Measurements from ENCODE around the gene ZSWIM8. TPM values are rescaled to one million over a fixed set of nuclear protein-coding genes. Genes with fewer than 3 reads are reported as not detected.

ZSWIM8 gene
- total and polyA plus RNA-seq, 2 donors (not counting 1 experiment from before 2014, with no cell fraction given), result 110 to 147 TPM

- H3K4me3 Mint-ChIP-seq, result no peak overlapping the region
- H3K9me3 ChIP-seq (ENCODE audit: control extremely low read depth in 1 of 3, control insufficient read depth in 2 of 3, insufficient read depth in 1 of 3, low read length in 2 of 3), result no peaks in the 10 kb centered on the region
- ChIA-PET POLR2A (interaction anchor here (0.6 kb wide), 1 partner anchor 42 kb away, joined by 7 read pairs; no protein-coding TSS in a partner anchor), CTCF (interaction anchor here (1.1 to 1.4 kb wide), 2 partner anchors 43 to 245 kb away, joined by 3 to 5 read pairs; no protein-coding TSS in a partner anchor)
- H4K20me1 ChIP-seq (ENCODE audit: control insufficient read depth, insufficient read depth, low read length, poor library complexity, severe bottlenecking), result no peaks in the 10 kb centered on the region
- H3K4me2 ChIP-seq (replicated peaks; ENCODE audit: low read depth, low read length, poor library complexity, severe bottlenecking), result no peak overlapping the region
- 98% methylated on average over 8 of the region's 11 CpGs for WGBS (ENCODE audit: insufficient coverage)
- no peak overlapping the region for H3K27ac Mint-ChIP-seq
- no peak for ATAC-seq (ENCODE audit: low read depth)
- H3K9me3 Mint-ChIP-seq (ENCODE audit: insufficient read depth), result no peaks in the 10 kb centered on the region
- H3K9ac ChIP-seq (ENCODE audit: low read length), result no peak overlapping the region
- H3K27ac ChIP-seq (ENCODE audit: low read length in 2 of 2), result no peak overlapping the region
- no peak for DNase-seq
- no peaks in the 10 kb centered on the region for H3K4me1 Mint-ChIP-seq
- H3K4me3 ChIP-seq (ENCODE audit: control extremely low read depth in 1 of 5, extremely low read depth in 1 of 5, insufficient read depth in 1 of 5, low read depth in 2 of 5, low read length in 4 of 5), result no peak overlapping the region
- no peak for TF ChIP-seq EZH2 (IDR thresholded peaks at IDR 0.05; ENCODE audit: borderline replicate concordance, insufficient read depth, low read depth, low read length, poor library complexity, severe bottlenecking)
- TF ChIP-seq CTCF (IDR thresholded peaks at IDR 0.05), result no peak
- H3K27me3 Mint-ChIP-seq, result no peaks in the 10 kb centered on the region
- no peaks in the 10 kb centered on the region for H3K27me3 ChIP-seq (replicated peaks in 1 of 4; ENCODE audit: control extremely low read depth in 1 of 4, control insufficient read depth in 3 of 4, insufficient read depth in 4 of 4, low read length in 3 of 4)
- no peaks in the 10 kb centered on the region for H3K79me2 ChIP-seq (ENCODE audit: control insufficient read depth, insufficient read depth, low read length)
- intact Hi-C loops (cut with micrococcal nuclease), result no loop called here
- H2AFZ ChIP-seq (ENCODE audit: insufficient read depth, low read depth, low read length, poor library complexity, severe bottlenecking), result no peak overlapping the region
- H3K4me1 ChIP-seq (ENCODE audit: control insufficient read depth in 2 of 2, insufficient read depth in 2 of 2, low read length in 2 of 2), result no peaks in the 10 kb centered on the region
- peaks cover 14 to 44% of the 10 kb centered on the region in 2 experiments for H3K36me3 ChIP-seq (replicated peaks in 1 of 2; ENCODE audit: control extremely low read depth in 1 of 2, control insufficient read depth in 1 of 2, extremely low read depth in 1 of 2, insufficient read depth in 2 of 2, low read length in 1 of 2)
Measured at GRCh38 chr10:73836427-73836980, 51.1 kb downstream of the ZSWIM8 start.

- Histone ChIP-seq H3K4me2 (replicated peaks; ENCODE audit: low read depth, low read length, poor library complexity, severe bottlenecking) (no peak overlapping the region), H3K27ac (ENCODE audit: low read length in 2 of 2) (no peak overlapping the region), H3K9me3 (ENCODE audit: control extremely low read depth in 1 of 3, control insufficient read depth in 2 of 3, insufficient read depth in 1 of 3, low read length in 2 of 3) (no peaks in the 10 kb centered on the region), H3K4me1 (ENCODE audit: control insufficient read depth in 2 of 2, insufficient read depth in 2 of 2, low read length in 2 of 2) (no peaks in the 10 kb centered on the region), H3K79me2 (ENCODE audit: control insufficient read depth, insufficient read depth, low read length) (no peaks in the 10 kb centered on the region), H3K9ac (ENCODE audit: low read length) (no peak overlapping the region), H2AFZ (ENCODE audit: insufficient read depth, low read depth, low read length, poor library complexity, severe bottlenecking) (no peak overlapping the region), H3K27me3 (replicated peaks in 1 of 4; ENCODE audit: control extremely low read depth in 1 of 4, control insufficient read depth in 3 of 4, insufficient read depth in 4 of 4, low read length in 3 of 4) (no peaks in the 10 kb centered on the region), H3K4me3 (ENCODE audit: control extremely low read depth in 1 of 5, extremely low read depth in 1 of 5, insufficient read depth in 1 of 5, low read depth in 2 of 5, low read length in 4 of 5) (no peak overlapping the region), H3K36me3 (replicated peaks in 1 of 2; ENCODE audit: control extremely low read depth in 1 of 2, control insufficient read depth in 1 of 2, extremely low read depth in 1 of 2, insufficient read depth in 2 of 2, low read length in 1 of 2) (peaks cover 17 to 49% of the 10 kb centered on the region in 2 experiments), H4K20me1 (ENCODE audit: control insufficient read depth, insufficient read depth, low read length, poor library complexity, severe bottlenecking) (no peaks in the 10 kb centered on the region)
- Mint-ChIP-seq H3K9me3 (ENCODE audit: insufficient read depth) (no peaks in the 10 kb centered on the region), H3K27ac (no peak overlapping the region), H3K4me1 (no peaks in the 10 kb centered on the region), H3K4me3 (no peak overlapping the region), H3K27me3 (no peaks in the 10 kb centered on the region)
- DNase-seq, result no peak
- POLR2A ChIA-PET, result interaction anchor here (0.6 kb wide), 1 partner anchor 42 kb away, joined by 7 read pairs; no protein-coding TSS in a partner anchor
- intact Hi-C loops (cut with micrococcal nuclease), result no loop called here
- CTCF ChIA-PET, result interaction anchor here (1.1 kb wide), 1 partner anchor 244 kb away, joined by 3 read pairs; no protein-coding TSS in a partner anchor
- no peak for TF ChIP-seq EZH2 (IDR thresholded peaks at IDR 0.05; ENCODE audit: borderline replicate concordance, insufficient read depth, low read depth, low read length, poor library complexity, severe bottlenecking)
- 80% methylated on average over 1 of the region's 3 CpGs for WGBS (ENCODE audit: insufficient coverage)
- ATAC-seq (ENCODE audit: low read depth), result no peak
Measured at GRCh38 chr10:73837072-73837471, 51.7 kb downstream of the ZSWIM8 start.

Measured in B cell (primary cell).